NCI-H345 treated with DMSO at 0.1 percent for 48 hours (cell line): ENCODE results near the gene RTEL1.
"Not testable (repeated sequence)": the region's sequence is repeated elsewhere in the genome, so short reads cannot be mapped to it uniquely, and the experiment has no call there.

ENCODE experiments used
- DNase-seq: peaks from one replicate; lab custom pipeline; 2025; ENCODE audit not compliant: unreplicated experiment; lab: John Stamatoyannopoulos, UW

Gene RTEL1

DNA sequence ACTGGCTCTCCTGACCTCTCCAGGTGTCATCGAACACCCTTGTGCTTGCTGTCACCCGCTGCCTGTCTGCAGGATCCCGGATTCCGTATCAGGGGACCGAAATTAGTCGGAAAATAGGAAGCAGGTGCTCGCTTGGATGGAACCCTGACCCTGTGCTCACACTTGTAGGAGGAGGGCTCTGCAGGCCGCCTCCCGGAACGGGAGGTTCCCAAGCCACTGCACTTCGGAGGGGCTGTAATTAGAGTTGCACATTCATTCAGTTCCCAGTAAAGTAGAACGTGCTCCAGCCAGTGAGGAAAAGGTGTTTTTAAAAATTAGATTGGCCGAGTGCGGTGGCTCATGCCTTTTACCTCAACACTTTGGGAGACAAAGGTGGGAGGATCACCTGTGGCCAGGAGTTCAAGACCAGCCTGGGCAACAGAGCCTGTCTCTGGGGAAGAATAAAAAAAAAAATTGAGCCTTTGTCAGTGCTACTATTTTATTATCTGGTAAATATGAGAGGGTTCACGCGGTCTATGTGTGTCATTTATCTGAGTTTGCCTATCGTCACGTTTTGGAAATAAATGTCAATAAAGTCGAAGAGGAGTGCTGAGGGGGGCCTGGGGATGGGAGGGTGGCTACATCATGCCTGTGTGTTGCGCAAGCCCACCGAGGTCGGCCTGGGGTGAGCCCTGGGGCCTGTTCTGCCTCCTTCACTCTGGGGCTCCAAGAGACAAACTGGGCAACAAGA lies 29.7 kb upstream of the RTEL1 start:
- DNase-seq: no peak

- DNase-seq: not testable (repeated sequence)
Observed at GRCh38 chr20:63630956-63631355, 27.2 kb upstream of the RTEL1 start.

DNA sequence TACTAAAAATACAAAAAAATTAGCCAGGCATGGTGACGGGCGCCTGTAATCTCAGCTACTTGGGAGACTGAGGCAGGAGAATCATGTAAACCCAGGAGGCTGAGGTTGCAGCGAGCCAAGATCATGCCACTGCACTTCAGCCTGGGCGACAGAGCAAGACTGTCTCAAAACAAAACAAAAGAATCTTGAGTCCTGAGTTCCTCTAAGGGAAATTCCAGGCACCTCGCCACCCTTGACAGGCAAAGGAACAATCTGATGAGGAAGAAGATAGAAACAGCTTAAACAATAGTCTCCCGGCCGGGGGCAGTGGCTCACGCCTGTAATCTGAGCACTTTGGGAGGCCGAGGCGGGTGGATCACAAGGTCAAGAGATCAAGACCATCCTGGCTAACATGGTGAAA lies 26.7 kb upstream of the RTEL1 start:
- DNase-seq: not testable (repeated sequence)

GRCh38 chr20:63633732-63634131 lies 24.4 kb upstream of the RTEL1 start:
- no peak for DNase-seq

DNA sequence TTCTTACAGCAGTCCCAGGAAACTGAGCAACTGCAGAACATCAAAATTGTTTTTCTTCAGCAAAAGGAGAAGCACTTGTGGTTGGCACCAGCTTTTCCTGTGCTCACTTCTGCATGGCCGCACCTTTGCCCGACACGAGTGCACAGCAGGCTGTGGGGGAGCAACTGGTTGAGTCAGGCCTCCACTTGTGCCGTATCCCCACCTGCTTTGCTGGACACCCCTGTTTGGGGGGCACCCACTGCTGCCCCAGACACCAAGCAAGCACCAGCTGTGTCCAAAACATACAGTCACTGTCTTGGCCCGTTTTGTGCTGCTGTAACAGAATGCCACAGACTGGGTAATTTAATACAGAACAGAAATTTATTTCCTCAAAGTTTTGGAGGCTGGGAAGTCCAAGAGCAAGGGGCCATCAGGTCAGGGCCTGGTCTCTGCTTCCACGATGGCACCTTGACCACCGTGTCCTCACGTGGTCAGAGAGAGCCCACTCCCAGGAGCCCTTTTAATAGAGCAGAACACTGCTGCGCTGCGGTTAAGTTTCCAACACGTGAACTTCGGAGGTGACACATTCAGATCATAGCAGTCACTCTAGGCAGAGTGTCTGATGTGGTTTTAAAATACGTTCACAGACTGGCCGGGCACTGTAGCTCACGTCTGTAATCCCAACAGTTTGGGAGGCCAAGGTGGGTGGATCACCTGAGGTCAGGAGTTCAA lies 22.5 kb upstream of the RTEL1 start:
- DNase-seq: no peak

- no peak for DNase-seq
Observed at GRCh38 chr20:63636752-63637628, 21.1 kb upstream of the RTEL1 start.

- no peak for DNase-seq
Observed at GRCh38 chr20:63639093-63639975, 18.8 kb upstream of the RTEL1 start.

DNA sequence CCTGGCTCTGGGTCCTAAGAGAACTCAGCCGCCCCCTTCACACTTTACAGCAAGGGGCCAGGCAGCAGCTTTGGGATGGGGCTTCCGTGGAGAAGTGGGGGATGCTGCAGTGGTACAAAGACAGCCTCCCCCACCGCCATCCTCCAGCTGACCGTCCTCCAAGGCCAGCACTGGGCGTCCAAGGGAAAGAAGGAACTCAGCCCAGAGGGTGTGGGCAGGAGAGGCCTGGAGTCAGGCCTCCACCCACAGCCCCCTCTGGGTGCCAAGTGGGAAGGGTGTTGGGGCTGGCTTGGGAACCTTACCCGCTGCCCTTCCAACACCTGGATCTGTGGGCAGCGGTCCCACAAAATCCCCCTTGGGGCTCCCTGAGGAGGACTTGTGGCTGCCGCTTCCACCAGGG lies 18.0 kb upstream of the RTEL1 start:
- DNase-seq: no peak

- not testable (repeated sequence) for DNase-seq
Observed at GRCh38 chr20:63640686-63641085, 17.4 kb upstream of the RTEL1 start.

GRCh38 chr20:63641146-63641791 lies 16.8 kb upstream of the RTEL1 start:
- no peak for DNase-seq

- peak; percentile 82 for DNase-seq
Observed at GRCh38 chr20:63641792-63642523, 16.2 kb upstream of the RTEL1 start.

GRCh38 chr20:63642527-63643247 lies 15.4 kb upstream of the RTEL1 start:
- no peak for DNase-seq

- no peak for DNase-seq
Observed at GRCh38 chr20:63643499-63643898, 14.6 kb upstream of the RTEL1 start.

- no peak for DNase-seq
Observed at GRCh38 chr20:63643946-63644345, 14.2 kb upstream of the RTEL1 start.

DNA sequence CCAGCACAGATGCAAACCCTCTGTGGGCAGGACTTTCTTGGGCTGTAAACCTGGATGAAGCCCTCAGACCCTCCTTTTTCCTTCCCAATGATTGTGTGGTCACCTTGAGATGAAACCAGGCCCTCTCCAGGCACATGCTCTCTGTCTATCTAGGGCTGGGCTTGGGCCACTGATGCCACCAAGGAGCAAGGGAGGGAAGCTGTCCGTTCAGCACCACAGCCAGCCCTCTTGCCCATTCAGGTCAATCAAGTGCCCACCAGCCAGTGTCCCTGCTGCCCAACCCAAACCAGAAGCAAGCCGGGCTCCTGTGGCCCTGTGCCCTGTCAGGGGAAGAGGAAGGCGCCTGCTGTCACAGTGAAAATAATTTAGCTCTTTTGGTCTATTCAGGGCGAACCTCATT lies 12.9 kb upstream of the RTEL1 start:
- DNase-seq: no peak

DNA sequence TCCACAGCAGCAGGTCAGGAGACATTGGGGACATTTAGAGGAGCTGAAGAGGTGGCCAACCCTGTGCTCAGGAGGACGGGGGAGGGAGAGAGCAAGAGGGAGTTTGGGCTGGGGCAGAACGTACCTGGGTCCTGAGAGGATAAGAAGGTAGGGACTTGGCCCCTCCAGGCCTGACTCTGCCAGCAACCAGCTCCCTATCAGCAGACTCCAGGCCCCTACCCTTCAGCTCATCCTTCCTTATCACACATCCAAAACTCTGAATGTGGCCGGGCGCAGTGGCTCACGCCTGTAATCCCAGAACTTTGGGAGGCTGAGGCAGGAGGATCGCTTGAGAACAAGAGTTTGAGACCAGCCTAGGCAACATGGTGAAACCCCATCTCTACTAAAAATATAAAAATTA lies 9.9 kb upstream of the RTEL1 start:
- DNase-seq: no peak

- DNase-seq: no peak
Observed at GRCh38 chr20:63648895-63649589, 9.1 kb upstream of the RTEL1 start.

DNA sequence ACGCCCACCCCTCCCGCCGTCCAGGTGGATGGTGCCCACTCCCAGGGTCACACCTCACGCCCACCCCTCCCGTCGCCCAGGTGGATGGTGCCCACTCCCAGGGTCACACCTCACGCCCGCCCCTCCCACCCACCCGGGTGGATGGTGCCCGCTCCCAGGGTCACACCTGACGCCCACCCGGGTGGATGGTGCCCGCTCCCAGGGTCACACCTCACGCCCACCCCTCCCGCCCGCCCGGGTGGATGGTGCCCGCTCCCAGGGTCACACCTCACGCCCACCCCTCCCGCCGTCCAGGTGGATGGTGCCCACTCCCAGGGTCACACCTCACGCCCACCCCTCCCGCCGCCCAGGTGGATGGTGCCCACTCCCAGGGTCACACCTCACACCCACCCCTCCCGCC lies 7.6 kb upstream of the RTEL1 start:
- DNase-seq: not testable (repeated sequence)

DNA sequence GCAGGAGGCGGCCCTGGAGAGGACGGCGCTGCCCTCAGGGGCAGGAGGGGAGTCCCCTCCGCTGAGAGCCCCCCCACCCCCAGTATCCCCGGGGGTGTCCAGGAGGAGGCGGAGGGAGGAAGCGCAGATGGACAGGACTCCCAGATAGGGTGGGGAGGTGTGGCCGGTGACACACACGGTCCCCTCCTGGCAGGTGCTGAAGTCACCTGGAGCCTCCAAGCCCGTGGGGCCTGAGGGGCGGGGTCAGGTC lies 6.2 kb upstream of the RTEL1 start:
- no peak for DNase-seq
